Gastroesophageal sphincter (tissue), 4 donors: ENCODE measurements around the gene PXYLP1. TPM values are rescaled to one million over a fixed set of nuclear protein-coding genes. Genes with fewer than 3 reads are reported as not detected.

Source experiments
- ATAC-seq: fragments of 150-250 bp; one replicate; pipeline ENCODE4 v1.9.1; 2016; ENCODE audit warnings: mild to moderate bottlenecking, moderate library complexity
- H3K27ac ChIP-seq, 4 donors: fragments of 200-600 bp; sonication (generic) in 3 of 4; 1 replicate in 3 of 4; 2 replicates in 1 of 4; pipeline ENCODE4 v1.5.1; 2016 to 2019
- H3K27me3 ChIP-seq: fragments of 200-600 bp; sonication (generic); one replicate; pipeline ENCODE4 v1.5.1; 2019
- H3K36me3 ChIP-seq, 2 donors: fragments of 200-600 bp; sonication (generic); one replicate each; pipeline ENCODE4 v1.5.1; 2019; ENCODE audit warnings: control low read depth in 1 of 2
- H3K4me1 ChIP-seq, 3 donors: fragments of 200-600 bp; sonication (generic); 1 replicate in 2 of 3; 2 replicates in 1 of 3; pipeline ENCODE4 v1.5.1; 2016 to 2019; ENCODE audit warnings: control low read depth in 2 of 3
- H3K4me3 ChIP-seq, 2 donors: fragments of 200-600 bp; sonication (generic); one replicate each; pipeline ENCODE4 v1.5.1; 2019; ENCODE audit warnings: mild to moderate bottlenecking in 1 of 2, moderate library complexity in 1 of 2
- H3K9me3 ChIP-seq, 3 donors: fragments of 200-600 bp; sonication (generic); one replicate each; pipeline ENCODE4 v1.5.1; 2017 to 2019; ENCODE audit warnings: control low read depth in 2 of 3
- CTCF ChIP-seq, 4 experiments: fragments of 200-600 bp in 2 of 4; fragments of 450-650 bp in 2 of 4; sonication (generic) in 1 of 4; IDR thresholded peaks; one replicate each; pipeline ENCODE4 v1.5.1; 2017 to 2019; ENCODE audit warnings: antibody characterized with exemption in 4 of 4, mild to moderate bottlenecking in 2 of 4, moderate library complexity in 2 of 4
- EP300 ChIP-seq: sonication (generic); formaldehyde crosslinking; IDR thresholded peaks from one replicate; pipeline ENCODE4 v1.6.1; 2017; ENCODE audit warnings: antibody characterized with exemption, mild to moderate bottlenecking
- POLR2A ChIP-seq, 2 donors: fragments of 450-650 bp; IDR thresholded peaks; one replicate each; pipeline ENCODE4 v1.6.1; 2017; ENCODE audit warnings: antibody characterized with exemption in 2 of 2, mild to moderate bottlenecking in 2 of 2, moderate library complexity in 1 of 2
- POLR2AphosphoS5 ChIP-seq: sonication (generic); formaldehyde crosslinking; IDR thresholded peaks from one replicate; pipeline ENCODE4 v1.6.1; 2017; ENCODE audit warnings: antibody characterized with exemption
- WGBS, 2 donors: methylation state at CpG; one replicate each; pipeline ENCODE4 v1.1.5; 2018; ENCODE audit warnings: low coverage in 1 of 2; 5-methylcytosine and 5-hydroxymethylcytosine counted together
- total RNA-seq, 4 donors: library from RNA; depleted of rRNA; stranded (reverse); fragments of >200 nt; gene quantifications; one replicate each; pipeline ENCODE4 v1.1.0, GENCODE V29; 2016

The PXYLP1 gene
- total RNA-seq, 4 donors from 2014 or later, result 6.5 to 16.9 (median 10.0) TPM

DNA sequence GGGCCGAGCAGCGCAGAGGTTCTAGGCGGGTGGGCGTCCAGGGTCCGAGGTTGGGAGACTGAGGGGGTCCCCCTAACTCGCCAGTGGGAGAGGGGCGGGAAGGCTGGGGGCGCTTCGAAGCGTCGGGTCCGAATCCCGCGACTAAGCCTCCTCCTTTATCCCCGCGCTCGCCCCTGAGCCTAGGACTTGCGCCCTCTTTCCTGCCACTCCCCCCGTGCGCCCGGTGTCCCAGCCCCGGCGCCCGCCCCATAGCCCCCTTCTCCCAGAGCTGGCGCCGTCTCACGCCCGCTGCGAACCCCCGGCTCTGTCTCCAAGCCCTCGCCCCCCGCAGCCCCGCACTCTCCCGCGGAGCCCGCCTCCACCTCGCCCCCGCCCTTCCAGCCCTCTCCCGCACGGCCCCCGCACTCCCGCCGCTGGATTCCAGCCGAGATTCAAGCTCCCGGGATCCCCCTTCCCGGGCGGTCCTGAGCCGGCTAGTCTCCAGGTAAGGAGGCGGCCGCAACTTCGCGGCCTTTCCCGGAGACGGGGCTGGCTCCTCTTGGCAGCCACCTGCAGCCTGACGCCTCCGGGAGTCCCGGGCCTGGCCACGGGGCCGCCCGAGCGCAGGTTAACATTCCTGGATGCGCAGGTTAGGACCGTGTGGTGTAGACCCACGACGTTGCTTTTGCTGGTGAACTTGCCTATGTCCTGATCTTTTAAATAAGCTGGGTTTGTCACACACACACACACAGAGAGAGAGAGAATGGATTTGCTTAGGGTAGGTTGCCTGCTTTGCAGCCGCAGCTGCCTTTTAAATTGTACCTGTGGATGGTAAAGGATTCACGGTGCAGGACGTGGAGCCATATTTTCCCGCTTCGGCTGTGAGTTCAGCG is 563 bp downstream of the PXYLP1 start:
- TF ChIP-seq POLR2A (IDR thresholded peaks at IDR 0.05), result no peak
- no peak for TF ChIP-seq EP300
- peak in 1 of 4 experiments; percentile 5 for TF ChIP-seq CTCF (IDR thresholded peaks at IDR 0.05)
- peaks cover 0 to 25% (median 3%) of the 10 kb centered on the region in 3 donors for H3K4me1 ChIP-seq
- H3K27me3 ChIP-seq, result no peaks in the 10 kb centered on the region
- ATAC-seq, result peak; percentile 31
- peak overlapping the region in 3 of 4 donors; percentile 80 to 91 (median 85) for H3K27ac ChIP-seq
- peak overlapping the region; percentile 54 to 90 for H3K4me3 ChIP-seq
- peaks cover 0 to 10% of the 10 kb centered on the region in 2 donors for H3K36me3 ChIP-seq
- WGBS, 2 donors, result 4 to 15% methylated on average over 4 to 16 of the region's 71 CpGs
- no peaks in the 10 kb centered on the region for H3K9me3 ChIP-seq

- ATAC-seq, result no peak
Observed at GRCh38 chr3:141233457-141234161, 2.0 kb downstream of the PXYLP1 start.

GRCh38 chr3:141234283-141234682 is 2.7 kb downstream of the PXYLP1 start:
- no peak for ATAC-seq
- peaks cover 0 to 10% of the 10 kb centered on the region in 2 donors for H3K36me3 ChIP-seq
- 93% methylated on average over 2 of the region's 3 CpGs; no CpG with 5 or more reads in 1 of the 2 donors for WGBS, 2 donors
- no peaks in the 10 kb centered on the region for H3K9me3 ChIP-seq
- no peak overlapping the region for H3K27ac ChIP-seq
- no peaks in the 10 kb centered on the region for H3K27me3 ChIP-seq
- no peak overlapping the region for H3K4me3 ChIP-seq
- TF ChIP-seq POLR2A (IDR thresholded peaks at IDR 0.05) (no peak), EP300 (no peak), POLR2AphosphoS5 (no peak), CTCF (IDR thresholded peaks at IDR 0.05) (no peak)
- peaks cover 0 to 30% (median 3%) of the 10 kb centered on the region in 3 donors for H3K4me1 ChIP-seq

More at GRCh38 chr3:141233457-141234161, 2.0 kb downstream of the PXYLP1 start:
- peaks cover 0 to 10% of the 10 kb centered on the region in 2 donors for H3K36me3 ChIP-seq
- WGBS, 2 donors, result 84% methylated on average over 5 to 6 of the region's 9 CpGs
- TF ChIP-seq EP300 (no peak), POLR2A (IDR thresholded peaks at IDR 0.05) (no peak)
- H3K27ac ChIP-seq, result no peak overlapping the region
- H3K4me3 ChIP-seq, result no peak overlapping the region
- peaks cover 0 to 30% (median 3%) of the 10 kb centered on the region in 3 donors for H3K4me1 ChIP-seq
- no peaks in the 10 kb centered on the region for H3K9me3 ChIP-seq
- no peaks in the 10 kb centered on the region for H3K27me3 ChIP-seq

DNA sequence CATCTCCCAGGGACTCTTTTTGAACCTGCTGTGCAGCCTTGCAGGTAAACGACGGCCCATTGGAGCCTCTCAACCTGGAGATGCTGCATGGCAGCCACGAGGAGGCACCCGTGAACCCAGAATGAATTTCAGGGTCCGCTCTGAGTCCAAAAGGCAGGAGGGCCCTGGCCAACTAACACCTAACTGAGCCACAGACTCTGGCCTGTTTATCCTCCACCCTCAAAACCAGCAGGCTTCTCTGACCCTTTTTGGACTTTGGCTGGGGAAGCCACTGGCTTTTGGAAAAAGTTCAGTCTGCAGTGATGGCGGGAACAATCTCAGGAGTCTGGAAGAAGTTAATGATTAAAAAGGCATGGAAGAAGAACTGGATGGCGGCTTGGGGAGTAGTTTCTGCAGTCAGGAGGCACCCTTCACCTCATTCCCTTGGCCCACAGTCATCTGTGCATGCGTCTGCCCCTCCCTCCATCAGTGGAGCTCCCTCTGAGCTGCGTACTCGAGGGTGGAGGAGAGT is 4.1 kb downstream of the PXYLP1 start:
- Histone ChIP-seq H3K4me3 (no peak overlapping the region), H3K4me1 (peaks cover 0 to 36% (median 0%) of the 10 kb centered on the region in 3 donors), H3K36me3 (peaks cover 0 to 10% of the 10 kb centered on the region in 2 donors), H3K27me3 (no peaks in the 10 kb centered on the region), H3K9me3 (no peaks in the 10 kb centered on the region), H3K27ac (no peak overlapping the region)
- TF ChIP-seq POLR2AphosphoS5 (no peak), POLR2A (IDR thresholded peaks at IDR 0.05) (no peak), EP300 (no peak), CTCF (IDR thresholded peaks at IDR 0.05) (no peak)
- ATAC-seq, result no peak
- 88 to 89% methylated on average over 5 of the region's 10 CpGs for WGBS, 2 donors

GRCh38 chr3:141236361-141236760 is 4.7 kb downstream of the PXYLP1 start:
- no peak for TF ChIP-seq EP300
- TF ChIP-seq CTCF (IDR thresholded peaks at IDR 0.05), result no peak
- TF ChIP-seq POLR2A (IDR thresholded peaks at IDR 0.05), result no peak
- TF ChIP-seq POLR2AphosphoS5, result no peak
- H3K27me3 ChIP-seq, result no peaks in the 10 kb centered on the region
- ATAC-seq, result no peak
- H3K9me3 ChIP-seq, result no peaks in the 10 kb centered on the region
- H3K4me1 ChIP-seq, result peaks cover 0 to 36% (median 0%) of the 10 kb centered on the region in 3 donors
- no peak overlapping the region for H3K27ac ChIP-seq
- H3K4me3 ChIP-seq, result no peak overlapping the region
- WGBS, 2 donors, result 60 to 78% methylated on average over 1 of the region's 1 CpG
- H3K36me3 ChIP-seq, result peaks cover 0 to 10% of the 10 kb centered on the region in 2 donors
